Measurements from ENCODE around the gene REC8. TPM values are rescaled to one million over a fixed set of nuclear protein-coding genes. Genes with fewer than 3 reads are reported as not detected.
"Not testable (repeated sequence)": the region's sequence is repeated elsewhere in the genome, so short reads cannot be mapped to it uniquely, and the experiment has no call there.

Gene REC8
- total RNA-seq, 4 donors from 2014 or later, result 2.5 to 17.2 (median 10.2) TPM

DNA sequence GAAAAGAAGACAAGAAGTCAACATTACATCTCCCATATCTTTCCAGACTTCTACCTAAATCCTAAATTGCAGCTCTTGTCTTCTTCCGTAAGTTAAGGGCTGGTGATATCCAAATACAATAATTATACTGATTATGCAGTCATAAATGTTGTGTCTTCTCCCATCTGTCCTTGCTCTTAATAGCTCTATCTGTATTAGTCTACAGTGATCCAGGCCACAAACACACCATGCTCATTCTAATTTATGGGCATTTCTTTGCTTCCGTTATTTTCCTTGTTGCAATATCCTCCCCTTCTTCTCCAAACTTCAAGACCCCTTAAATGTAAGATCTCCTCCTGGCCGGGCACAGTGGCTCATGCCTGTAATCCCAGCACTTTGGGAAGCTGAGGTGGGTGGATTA lies 47.6 kb downstream of the REC8 start:
- 58% methylated on average over 3 of the region's 3 CpGs for WGBS
- peaks cover 15% of the 10 kb centered on the region for H3K4me1 ChIP-seq
- H3K4me3 ChIP-seq, result no peak overlapping the region
- H3K27ac ChIP-seq, result no peak overlapping the region
- H3K9me3 ChIP-seq, result no peaks in the 10 kb centered on the region
- no peak for TF ChIP-seq POLR2A (IDR thresholded peaks at IDR 0.05)
- TF ChIP-seq CTCF (IDR thresholded peaks at IDR 0.05), result no peak
- TF ChIP-seq POLR2AphosphoS5 (IDR thresholded peaks at IDR 0.05), result no peak
- TF ChIP-seq EP300 (IDR thresholded peaks at IDR 0.05), result no peak
- H3K27me3 ChIP-seq, result no peaks in the 10 kb centered on the region
- DNase-seq (ENCODE audit: low spot score in 2 of 2), result no peak
- peaks cover 4% of the 10 kb centered on the region for H3K36me3 ChIP-seq

GRCh38 chr14:24222987-24223386 lies 51.1 kb downstream of the REC8 start:
- not testable (repeated sequence) for H3K4me3 ChIP-seq, H3K27ac ChIP-seq, H3K9me3 ChIP-seq, H3K4me1 ChIP-seq, H3K36me3 ChIP-seq, H3K27me3 ChIP-seq
- DNase-seq (ENCODE audit: low spot score in 2 of 2), result peak in 1 of 2 donors; percentile 11
- over 99% methylated on average over 4 of the region's 4 CpGs for WGBS

DNA sequence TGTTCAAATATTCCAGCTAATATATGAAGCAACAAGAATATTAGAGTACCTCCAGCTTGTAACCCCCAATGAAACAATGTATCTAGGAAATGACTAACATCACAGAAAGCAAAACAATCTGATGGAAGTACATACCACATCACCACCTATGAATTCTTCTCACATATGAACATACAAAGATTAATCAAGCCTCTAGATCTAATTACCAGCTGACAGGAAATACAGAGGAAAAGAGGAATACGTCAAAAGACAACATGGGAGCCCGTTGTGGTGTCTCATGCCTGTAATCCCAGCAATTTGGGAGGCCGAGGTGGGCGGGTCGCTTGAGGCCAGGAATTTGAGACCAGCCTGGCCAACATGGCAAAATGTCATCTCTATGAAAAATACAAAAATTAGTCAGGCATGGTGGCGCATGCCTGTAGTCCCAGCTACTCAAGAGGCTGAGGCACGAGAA lies 52.8 kb downstream of the REC8 start:
- WGBS, result 79% methylated on average over 7 of the region's 7 CpGs
- Histone ChIP-seq H3K27me3 (no peaks in the 10 kb centered on the region), H3K9me3 (no peaks in the 10 kb centered on the region), H3K36me3 (peaks cover 4% of the 10 kb centered on the region), H3K4me1 (no peaks in the 10 kb centered on the region), H3K27ac (no peak overlapping the region), H3K4me3 (no peak overlapping the region)
- TF ChIP-seq POLR2AphosphoS5 (IDR thresholded peaks at IDR 0.05) (no peak), EP300 (IDR thresholded peaks at IDR 0.05) (no peak), POLR2A (IDR thresholded peaks at IDR 0.05) (no peak), CTCF (IDR thresholded peaks at IDR 0.05) (no peak)
- no peak for DNase-seq (ENCODE audit: low spot score in 2 of 2)

GRCh38 chr14:24226473-24226872 lies 54.6 kb downstream of the REC8 start:
- no peak overlapping the region for H3K4me3 ChIP-seq
- WGBS, result 64% methylated on average over 1 of the region's 1 CpG

DNA sequence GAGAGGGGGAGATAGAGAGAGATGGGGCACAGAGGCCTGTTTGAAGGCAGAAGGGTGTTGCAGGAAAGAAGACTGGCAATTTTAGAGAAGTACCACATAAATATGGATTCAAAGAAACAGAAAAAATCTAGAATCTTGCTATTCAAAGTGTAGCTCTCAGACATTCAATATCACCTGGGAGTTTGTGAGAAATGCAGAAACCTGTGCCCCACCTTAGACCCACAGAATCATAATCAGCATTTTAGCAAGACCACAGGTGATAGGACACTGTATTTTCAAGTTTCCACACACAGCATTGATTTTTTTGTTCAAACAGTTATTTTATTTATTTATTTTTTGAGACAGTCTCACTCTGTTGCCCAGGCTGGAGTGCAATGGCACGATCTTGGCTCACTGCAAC lies 57.0 kb downstream of the REC8 start:
- WGBS, result 90% methylated on average over 1 of the region's 1 CpG
- H3K36me3 ChIP-seq, result peaks cover 4% of the 10 kb centered on the region
- H3K27ac ChIP-seq, result no peak overlapping the region
- H3K9me3 ChIP-seq, result no peaks in the 10 kb centered on the region
- no peak for DNase-seq (ENCODE audit: low spot score in 2 of 2)
- H3K4me1 ChIP-seq, result peaks cover 25% of the 10 kb centered on the region
- H3K4me3 ChIP-seq, result no peak overlapping the region
- H3K27me3 ChIP-seq, result no peaks in the 10 kb centered on the region
- TF ChIP-seq POLR2A (IDR thresholded peaks at IDR 0.05) (no peak), EP300 (IDR thresholded peaks at IDR 0.05) (no peak), POLR2AphosphoS5 (IDR thresholded peaks at IDR 0.05) (no peak), CTCF (IDR thresholded peaks at IDR 0.05) (no peak)

More at GRCh38 chr14:24226473-24226872, 54.6 kb downstream of the REC8 start:
- H3K27me3 ChIP-seq, result no peaks in the 10 kb centered on the region
- H3K27ac ChIP-seq, result no peak overlapping the region
- H3K4me1 ChIP-seq, result peaks cover 11% of the 10 kb centered on the region
- H3K9me3 ChIP-seq, result no peaks in the 10 kb centered on the region
- H3K36me3 ChIP-seq, result peaks cover 4% of the 10 kb centered on the region
- DNase-seq (ENCODE audit: low spot score in 2 of 2), result no peak
- TF ChIP-seq POLR2A (IDR thresholded peaks at IDR 0.05) (no peak), POLR2AphosphoS5 (IDR thresholded peaks at IDR 0.05) (no peak), EP300 (IDR thresholded peaks at IDR 0.05) (no peak), CTCF (IDR thresholded peaks at IDR 0.05) (no peak)

Other genes starting within 250 kb of the REC8 start
- 10 to 100 TPM; 24.0 to 35.8 (median 30.5) TPM for gene DHRS4, start 218.3 kb upstream of the REC8 start, total RNA-seq
- 10 to 100 TPM; 17.5 to 27.9 (median 21.0) TPM for gene DHRS4L2, start 183.2 kb upstream of the REC8 start, total RNA-seq
- gene CARMIL3, start 120.1 kb upstream of the REC8 start, total RNA-seq, result 10 to 100 TPM in 1 of 4 donors, 1 to 10 TPM in 3; 5.9 to 11.2 (median 7.7) TPM
- not detected for gene CPNE6, start 100.5 kb upstream of the REC8 start, total RNA-seq
- 10 to 100 TPM in 3 of 4 donors, 1 to 10 TPM in 1; 9.2 to 25.1 (median 14.4) TPM for gene PCK2, start 77.8 kb upstream of the REC8 start, total RNA-seq
- 10 to 100 TPM; 64.2 to 71.7 (median 68.3) TPM for gene DCAF11, start 57.3 kb upstream of the REC8 start, total RNA-seq
- gene NRL, start 57.1 kb upstream of the REC8 start, total RNA-seq, result 1 to 10 TPM; 2.2 to 2.9 (median 2.3) TPM
- 1 to 10 TPM in 3 of 4 donors, not detected in 1; 1.7 to 3.4 (median 2.3) TPM for gene FITM1, start 41.4 kb upstream of the REC8 start, total RNA-seq
- 100 to 1,000 TPM in 2 of 4 donors, 10 to 100 TPM in 2; 72.3 to 113 (median 91.1) TPM for gene PSME1, start 35.9 kb upstream of the REC8 start, total RNA-seq
- 10 to 100 TPM; 10.9 to 22.0 (median 14.1) TPM for gene EMC9, start 30.5 kb upstream of the REC8 start, total RNA-seq
- gene PSME2, start 25.5 kb upstream of the REC8 start, total RNA-seq, result 10 to 100 TPM; 39.3 to 75.2 (median 47.0) TPM
- gene RNF31, start 24.6 kb upstream of the REC8 start, total RNA-seq, result 10 to 100 TPM; 62.3 to 97.2 (median 70.6) TPM
- 10 to 100 TPM; 31.1 to 45.2 (median 37.5) TPM for gene IRF9, start 10.8 kb upstream of the REC8 start, total RNA-seq
- gene IPO4, start 16.7 kb downstream of the REC8 start, total RNA-seq, result 10 to 100 TPM; 43.0 to 90.5 (median 58.0) TPM
- 10 to 100 TPM; 38.1 to 58.3 (median 53.4) TPM for gene TM9SF1, start 23.4 kb downstream of the REC8 start, total RNA-seq
- not detected for gene TSSK4, start 33.6 kb downstream of the REC8 start, total RNA-seq
- gene CHMP4A, start 41.4 kb downstream of the REC8 start, total RNA-seq, result 10 to 100 TPM; 47.2 to 86.3 (median 63.6) TPM
- 10 to 100 TPM; 10.9 to 18.2 (median 11.5) TPM for gene MDP1, start 44.0 kb downstream of the REC8 start, total RNA-seq
- 100 to 1,000 TPM in 3 of 4 donors, 10 to 100 TPM in 1; 54.7 to 137 (median 104) TPM for gene NEDD8, start 60.3 kb downstream of the REC8 start, total RNA-seq
- gene GMPR2, start 60.8 kb downstream of the REC8 start, total RNA-seq, result 10 to 100 TPM; 25.4 to 49.7 (median 47.8) TPM
- 10 to 100 TPM; 43.0 to 61.0 (median 54.3) TPM for gene TINF2, start 70.5 kb downstream of the REC8 start, total RNA-seq
- 100 to 1,000 TPM; 127 to 144 (median 130) TPM for gene TGM1, start 91.1 kb downstream of the REC8 start, total RNA-seq
- 10 to 100 TPM; 50.4 to 65.9 (median 53.1) TPM for gene RABGGTA, start 99.5 kb downstream of the REC8 start, total RNA-seq
- gene DHRS1, start 127.7 kb downstream of the REC8 start, total RNA-seq, result 100 to 1,000 TPM in 1 of 4 donors, 10 to 100 TPM in 3; 49.0 to 101 (median 82.1) TPM
- gene NOP9, start 127.8 kb downstream of the REC8 start, total RNA-seq, result 10 to 100 TPM; 19.8 to 31.2 (median 21.2) TPM
- gene CIDEB, start 135.9 kb downstream of the REC8 start, total RNA-seq, result 10 to 100 TPM; 23.4 to 32.7 (median 31.7) TPM
- gene LTB4R2, start 138.1 kb downstream of the REC8 start, total RNA-seq, result 100 to 1,000 TPM; 131 to 184 (median 156) TPM
- gene LTB4R, start 139.4 kb downstream of the REC8 start, total RNA-seq, result 100 to 1,000 TPM in 2 of 4 donors, 10 to 100 TPM in 2; 83.1 to 137 (median 117) TPM
- 10 to 100 TPM in 2 of 4 donors, 1 to 10 TPM in 2; 3.9 to 33.2 (median 13.9) TPM for gene ADCY4, start 163.0 kb downstream of the REC8 start, total RNA-seq
- 10 to 100 TPM in 2 of 4 donors, 1 to 10 TPM in 2; 6.8 to 13.7 (median 11.1) TPM for gene RIPK3, start 167.9 kb downstream of the REC8 start, total RNA-seq
- 10 to 100 TPM; 10.8 to 25.3 (median 12.2) TPM for gene NFATC4, start 196.1 kb downstream of the REC8 start, total RNA-seq
- gene NYNRIN, start 226.9 kb downstream of the REC8 start, total RNA-seq, result 10 to 100 TPM; 18.5 to 43.6 (median 29.8) TPM

All from suprapubic skin (tissue), 4 donors.